8988T (cell line): ENCODE measurements around the gene MYADML2.

Experiments
- DNase-seq: peaks from one replicate; pipeline ENCODE4 v3.0.0; 2011

Gene MYADML2

GRCh38 chr17:81908793-81909192 is 38.2 kb downstream of the MYADML2 start:
- no peak for DNase-seq

GRCh38 chr17:81907219-81908145 is 39.6 kb downstream of the MYADML2 start:
- no peak for DNase-seq

DNA sequence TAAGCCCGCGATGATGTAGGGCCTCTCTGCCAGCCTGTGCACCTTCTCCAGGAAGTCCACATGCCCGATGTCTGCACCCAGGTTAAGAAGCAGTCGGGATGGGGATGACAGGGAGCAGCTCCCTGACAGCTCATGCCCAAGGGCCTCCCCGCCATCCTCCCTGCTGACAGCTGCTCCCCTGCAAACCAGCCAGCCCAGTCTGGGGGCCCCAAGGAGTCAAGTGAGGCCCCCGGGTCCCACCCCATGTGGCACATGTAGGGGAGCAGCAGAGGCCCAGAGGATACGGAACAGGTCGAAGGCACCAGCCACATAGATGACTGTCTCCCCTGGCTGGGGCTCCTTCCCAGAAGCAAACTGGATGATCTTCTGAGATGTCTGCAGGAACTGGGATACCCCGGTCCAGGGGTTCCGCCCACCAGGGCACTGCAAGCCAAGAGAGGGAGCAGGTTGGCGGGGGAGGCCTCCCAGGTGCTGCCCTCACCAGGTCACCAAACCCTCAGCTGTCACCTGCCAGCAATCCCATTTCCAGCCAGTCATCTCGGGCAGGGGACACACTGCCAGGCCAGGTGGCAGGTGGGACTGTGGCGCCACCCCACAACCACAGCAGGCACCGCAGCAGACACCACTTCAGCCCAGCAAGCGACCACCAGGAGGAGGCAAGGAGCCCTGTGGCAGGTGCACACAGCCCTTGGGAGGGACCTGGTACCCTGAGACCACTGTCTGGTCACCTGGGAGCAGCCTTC is 40.4 kb downstream of the MYADML2 start:
- peak; percentile 82 for DNase-seq

GRCh38 chr17:81905993-81906392 is 41.0 kb downstream of the MYADML2 start:
- no peak for DNase-seq

GRCh38 chr17:81905424-81905875 is 41.6 kb downstream of the MYADML2 start:
- no peak for DNase-seq

DNA sequence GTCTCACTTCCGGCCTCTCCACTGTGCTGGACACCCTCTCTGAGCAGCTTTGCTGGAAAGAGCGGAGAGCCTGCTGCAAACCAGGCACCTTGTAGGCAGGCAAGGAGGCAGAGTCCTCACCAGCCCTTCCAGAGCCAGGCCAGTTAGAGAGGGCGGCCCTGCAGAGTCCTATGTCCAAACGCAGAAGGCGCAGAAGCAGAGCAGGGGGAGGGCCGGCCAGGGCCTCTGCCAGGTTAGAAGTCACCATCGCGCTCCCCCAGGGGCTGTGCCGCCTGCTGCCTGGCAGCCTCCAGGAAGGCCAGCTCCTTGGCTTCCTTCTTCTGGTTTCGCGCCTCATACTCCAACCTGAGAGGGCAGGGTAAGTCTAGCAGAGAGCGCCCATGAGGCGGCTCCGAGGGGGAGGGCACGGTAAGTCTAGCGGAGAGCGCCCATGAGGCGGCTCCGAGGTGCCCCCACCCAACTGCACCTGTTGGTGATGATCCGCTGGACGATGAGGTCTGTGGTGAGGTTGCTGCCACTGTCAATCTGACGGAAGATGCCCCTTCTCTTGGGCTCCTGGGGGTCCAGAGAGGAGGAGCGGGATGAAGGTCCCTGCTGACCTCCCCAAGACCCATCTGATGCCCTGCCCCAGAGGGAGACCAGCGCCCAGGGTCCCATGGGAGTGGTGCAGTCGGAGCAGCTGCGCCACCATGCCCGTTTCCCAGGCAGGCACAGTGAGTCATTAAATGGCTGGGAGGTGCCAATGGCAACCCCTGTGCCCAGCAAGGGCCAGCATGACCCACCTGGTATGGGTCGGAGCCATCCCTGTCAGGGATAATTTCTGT is 42.2 kb downstream of the MYADML2 start:
- no peak for DNase-seq

GRCh38 chr17:81903896-81904599 is 43.0 kb downstream of the MYADML2 start:
- DNase-seq, result no peak

DNA sequence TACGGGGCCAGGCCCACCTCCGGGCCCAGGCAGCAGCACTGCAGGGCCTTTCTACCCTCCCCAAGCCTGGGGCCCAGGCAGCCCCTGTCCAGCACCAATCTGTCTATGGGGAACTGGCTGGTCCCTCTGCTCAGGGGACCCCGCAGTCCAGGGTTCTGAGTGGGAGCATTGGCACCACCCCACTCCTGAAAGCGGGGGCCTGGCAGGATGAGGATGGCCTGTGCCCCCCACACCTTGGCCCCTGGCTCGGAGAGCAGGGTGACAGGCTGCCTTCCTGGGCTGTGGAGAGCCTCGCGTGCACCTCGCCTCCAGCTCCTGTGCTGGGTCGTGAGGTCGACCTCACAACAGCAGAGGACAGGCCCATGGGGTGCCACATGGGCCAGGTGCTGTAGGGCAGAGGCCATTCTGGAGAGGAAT is 43.6 kb downstream of the MYADML2 start:
- no peak for DNase-seq

- DNase-seq, result no peak
These were observed 44.2 kb downstream of the MYADML2 start for GRCh38 chr17:81902653-81903414.

DNA sequence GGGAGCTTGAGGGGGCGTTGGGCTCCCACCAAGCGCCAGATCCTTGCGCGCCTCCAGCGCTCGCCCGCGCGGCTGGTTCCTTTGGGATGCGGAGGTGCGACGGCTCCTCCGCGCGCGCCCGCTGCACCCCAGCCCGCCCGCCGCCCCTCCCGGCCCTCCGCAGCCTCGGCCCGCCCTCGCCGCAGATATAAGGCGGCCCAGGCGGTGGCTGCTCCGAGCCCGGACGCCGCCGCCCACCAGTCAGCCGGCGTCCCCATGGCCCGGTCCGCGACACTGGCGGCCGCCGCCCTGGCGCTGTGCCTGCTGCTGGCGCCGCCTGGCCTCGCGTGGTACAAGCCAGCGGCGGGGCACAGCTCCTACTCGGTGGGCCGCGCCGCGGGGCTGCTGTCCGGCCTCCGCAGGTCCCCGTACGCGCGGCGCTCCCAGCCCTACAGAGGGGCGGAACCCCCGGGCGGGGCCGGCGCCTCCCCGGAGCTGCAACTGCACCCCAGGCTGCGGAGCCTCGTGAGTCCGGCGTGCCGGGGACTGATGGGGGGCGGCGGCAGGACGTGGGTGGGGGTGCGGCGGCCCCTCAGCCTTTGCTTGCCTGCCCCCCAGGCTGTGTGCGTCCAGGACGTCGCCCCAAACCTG is 44.9 kb downstream of the MYADML2 start, which contains the start of gene NPB:
NPB (plus strand) TSS at position 216 of the 630 bp plus-strand sequence; CDS start at position 256, 40 bp downstream.
- DNase-seq, result no peak

DNA sequence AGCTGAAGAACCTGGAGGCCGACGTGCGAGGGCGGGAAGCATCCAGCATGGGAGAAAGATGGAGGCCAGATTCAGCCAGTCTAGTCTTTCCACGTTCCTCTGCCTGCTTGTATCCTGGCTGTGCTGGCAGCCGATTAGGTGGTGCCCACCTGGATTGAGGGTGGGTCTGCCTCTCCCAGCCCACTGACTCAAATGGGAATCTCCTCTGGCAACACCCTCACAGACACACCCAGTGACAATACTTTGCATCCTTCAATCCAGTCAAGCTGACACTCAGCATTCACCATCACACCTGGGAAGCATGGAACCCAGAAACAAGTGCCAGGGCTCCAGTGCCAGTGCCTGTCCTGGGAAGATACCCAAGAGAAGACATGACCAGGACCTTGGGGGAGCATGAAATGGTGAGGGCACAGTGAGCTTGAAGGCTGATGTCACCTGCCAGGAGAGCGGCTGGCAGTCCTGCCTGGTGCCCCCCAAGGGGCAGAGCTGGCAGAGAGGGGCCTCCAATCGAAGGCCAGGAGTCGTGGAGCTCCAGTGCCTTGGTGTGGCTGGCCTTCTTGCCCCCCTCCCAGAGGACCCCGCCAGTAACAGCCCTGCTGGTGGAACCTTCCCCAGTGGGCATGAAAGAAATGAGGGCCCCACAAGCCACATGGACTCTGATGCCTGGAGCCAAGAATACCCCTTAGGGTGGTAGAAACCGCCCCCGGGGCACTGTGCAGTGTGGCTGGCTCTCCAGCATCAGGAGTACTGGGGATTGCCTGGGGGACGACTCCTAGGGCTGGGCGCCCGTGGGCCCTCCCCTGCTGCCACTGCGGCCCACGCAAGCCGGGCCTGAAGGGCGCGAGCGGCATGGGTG is 45.6 kb downstream of the MYADML2 start:
- DNase-seq, result no peak

DNA sequence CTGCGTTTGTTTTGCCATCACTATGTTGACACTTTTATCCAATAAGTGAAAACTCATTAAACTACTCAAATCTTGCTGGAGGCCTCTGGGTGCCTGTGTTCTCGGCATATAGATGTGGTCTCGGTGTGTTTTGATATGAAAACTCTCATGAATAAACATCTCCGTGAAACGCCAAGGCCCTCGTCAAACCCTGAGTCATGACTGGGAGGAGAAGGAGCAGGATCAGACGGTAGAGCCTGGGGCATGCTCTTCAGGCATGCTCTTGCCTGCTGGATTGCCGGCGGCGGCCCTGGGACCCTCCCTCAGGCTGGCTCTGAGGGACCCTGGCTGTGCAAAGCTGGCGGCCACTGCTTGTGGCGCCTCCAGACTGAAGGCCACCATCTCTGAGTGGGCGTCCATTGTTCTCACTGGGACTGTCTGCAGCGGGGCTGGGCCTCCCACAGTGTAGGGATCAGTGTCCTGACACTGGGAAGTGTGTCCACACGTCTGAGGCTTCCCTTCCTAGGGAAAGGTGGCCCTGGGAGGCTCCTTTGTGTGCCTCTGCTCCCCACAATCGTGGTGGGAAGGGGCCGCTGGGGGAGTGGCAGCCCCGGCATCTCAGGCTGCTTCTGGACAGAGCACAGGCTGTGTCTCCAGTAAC is 46.7 kb downstream of the MYADML2 start:
- DNase-seq, result no peak

GRCh38 chr17:81899514-81900166 is 47.4 kb downstream of the MYADML2 start:
- no peak for DNase-seq

GRCh38 chr17:81898885-81899284 is 48.1 kb downstream of the MYADML2 start:
- no peak for DNase-seq

GRCh38 chr17:81898029-81898866 is 48.8 kb downstream of the MYADML2 start:
- no peak for DNase-seq

- DNase-seq, result no peak
These were observed 51.6 kb downstream of the MYADML2 start for GRCh38 chr17:81895400-81895799.

DNA sequence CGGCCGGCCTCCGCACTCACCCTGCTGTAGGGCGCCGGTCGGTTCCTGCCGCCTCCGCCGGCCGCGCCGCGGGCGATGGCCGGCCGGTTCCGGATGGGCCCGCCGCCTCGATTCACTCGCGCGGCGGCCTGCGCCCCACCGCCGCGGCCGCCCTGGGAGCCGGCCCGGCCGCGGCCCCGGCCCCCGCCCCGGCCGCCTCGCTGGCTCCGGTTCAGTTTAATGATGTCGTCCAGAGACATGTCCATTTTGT is 55.8 kb downstream of the MYADML2 start:
- DNase-seq, result no peak
